Duodenal mucosa (tissue), 2 donors: Measurements from ENCODE around the gene AP2A2.

Experiments
- H3K27ac ChIP-seq: one replicate; pipeline ENCODE4 v1.7.0; 2013; ENCODE audit warnings: low read depth, low read length
- H3K27me3 ChIP-seq, 2 donors: one replicate each; pipeline ENCODE4 v1.7.0; 2013; ENCODE audit warnings: low read length in 2 of 2, control low read depth in 1 of 2; ENCODE audit not compliant: insufficient read depth in 2 of 2, control insufficient read depth in 1 of 2
- H3K36me3 ChIP-seq, 2 donors: one replicate each; pipeline ENCODE4 v1.7.0; 2013; ENCODE audit warnings: low read length in 2 of 2, control low read depth in 1 of 2; ENCODE audit not compliant: insufficient read depth in 2 of 2, control insufficient read depth in 1 of 2
- H3K4me1 ChIP-seq, 2 donors: one replicate each; pipeline ENCODE4 v1.7.0; 2013; ENCODE audit warnings: low read length in 2 of 2, control low read depth in 1 of 2; ENCODE audit not compliant: insufficient read depth in 2 of 2, control insufficient read depth in 1 of 2
- H3K4me3 ChIP-seq, 2 donors: one replicate each; pipeline ENCODE4 v1.7.0; 2013; ENCODE audit warnings: low read length in 2 of 2, low read depth in 1 of 2
- H3K9ac ChIP-seq, 2 donors: one replicate each; pipeline ENCODE4 v1.7.0; 2013; ENCODE audit warnings: low read length in 2 of 2, low read depth in 1 of 2
- H3K9me3 ChIP-seq, 2 donors: one replicate each; pipeline ENCODE4 v1.7.0; 2013; ENCODE audit warnings: low read length in 2 of 2, control low read depth in 1 of 2; ENCODE audit not compliant: control insufficient read depth in 1 of 2

The AP2A2 gene

GRCh38 chr11:933936-934335 lies 8.3 kb downstream of the AP2A2 start:
- Histone ChIP-seq H3K9me3 (no peaks in the 10 kb centered on the region), H3K27me3 (no peaks in the 10 kb centered on the region), H3K9ac (no peak overlapping the region), H3K36me3 (no peaks in the 10 kb centered on the region), H3K4me1 (peaks cover 36 to 48% of the 10 kb centered on the region in 2 donors), H3K4me3 (no peak overlapping the region), H3K27ac (no peak overlapping the region)

GRCh38 chr11:934527-934926 lies 8.9 kb downstream of the AP2A2 start:
- Histone ChIP-seq H3K27ac (no peak overlapping the region), H3K27me3 (no peaks in the 10 kb centered on the region), H3K9ac (no peak overlapping the region), H3K4me3 (peak overlapping the region in 1 of 2 donors; percentile 40), H3K4me1 (peaks cover 31 to 43% of the 10 kb centered on the region in 2 donors), H3K9me3 (no peaks in the 10 kb centered on the region), H3K36me3 (no peaks in the 10 kb centered on the region)

- H3K36me3 ChIP-seq: no peaks in the 10 kb centered on the region
- no peak overlapping the region for H3K4me3 ChIP-seq
- H3K27me3 ChIP-seq: no peaks in the 10 kb centered on the region
- peaks cover 38 to 41% of the 10 kb centered on the region in 2 donors for H3K4me1 ChIP-seq
- peak overlapping the region; percentile 1 for H3K27ac ChIP-seq
- no peak overlapping the region for H3K9ac ChIP-seq
- H3K9me3 ChIP-seq: no peaks in the 10 kb centered on the region
These were observed 10.5 kb downstream of the AP2A2 start for GRCh38 chr11:936199-936598.

GRCh38 chr11:937841-938261 lies 12.2 kb downstream of the AP2A2 start:
- H3K9ac ChIP-seq: no peak overlapping the region
- H3K36me3 ChIP-seq: no peaks in the 10 kb centered on the region
- H3K9me3 ChIP-seq: no peaks in the 10 kb centered on the region

GRCh38 chr11:940496-941135 lies 14.9 kb downstream of the AP2A2 start:
- no peak overlapping the region for H3K27ac ChIP-seq
- H3K4me1 ChIP-seq: peaks cover 35% of the 10 kb centered on the region in 2 donors

More at GRCh38 chr11:937841-938261, 12.2 kb downstream of the AP2A2 start:
- Histone ChIP-seq H3K4me1 (peaks cover 43% of the 10 kb centered on the region in 2 donors), H3K27me3 (no peaks in the 10 kb centered on the region), H3K27ac (no peak overlapping the region), H3K4me3 (no peak overlapping the region)

GRCh38 chr11:942823-943222 lies 17.2 kb downstream of the AP2A2 start:
- H3K27me3 ChIP-seq: no peaks in the 10 kb centered on the region
- no peak overlapping the region for H3K4me3 ChIP-seq
- H3K9ac ChIP-seq: peak overlapping the region; percentile 30 to 50
- peak overlapping the region; percentile 41 for H3K27ac ChIP-seq
- no peaks in the 10 kb centered on the region for H3K9me3 ChIP-seq
- peaks cover 22 to 24% of the 10 kb centered on the region in 2 donors for H3K4me1 ChIP-seq
- H3K36me3 ChIP-seq: peaks cover 0 to 23% of the 10 kb centered on the region in 2 donors

More at GRCh38 chr11:940496-941135, 14.9 kb downstream of the AP2A2 start:
- H3K9me3 ChIP-seq: no peaks in the 10 kb centered on the region
- no peak overlapping the region for H3K4me3 ChIP-seq
- no peaks in the 10 kb centered on the region for H3K27me3 ChIP-seq
- peaks cover 0 to 16% of the 10 kb centered on the region in 2 donors for H3K36me3 ChIP-seq
- H3K9ac ChIP-seq: peak overlapping the region in 1 of 2 donors; percentile 25

- Histone ChIP-seq H3K9me3 (peaks cover 0 to 2% of the 10 kb centered on the region in 2 donors), H3K27ac (no peak overlapping the region), H3K4me1 (peaks cover 18 to 24% of the 10 kb centered on the region in 2 donors), H3K27me3 (no peaks in the 10 kb centered on the region), H3K36me3 (peaks cover 1 to 23% of the 10 kb centered on the region in 2 donors), H3K4me3 (no peak overlapping the region), H3K9ac (peak overlapping the region in 1 of 2 donors; percentile 38)
These were observed 19.2 kb downstream of the AP2A2 start for GRCh38 chr11:944711-945470.

GRCh38 chr11:945986-946385 lies 20.3 kb downstream of the AP2A2 start:
- no peak overlapping the region for H3K27ac ChIP-seq
- H3K4me1 ChIP-seq: peaks cover 12 to 13% of the 10 kb centered on the region in 2 donors
- H3K36me3 ChIP-seq: peaks cover 3 to 23% of the 10 kb centered on the region in 2 donors
- no peak overlapping the region for H3K9ac ChIP-seq
- H3K27me3 ChIP-seq: no peaks in the 10 kb centered on the region
- no peak overlapping the region for H3K4me3 ChIP-seq
- H3K9me3 ChIP-seq: peaks cover 0 to 5% of the 10 kb centered on the region in 2 donors

GRCh38 chr11:947744-948143 lies 22.1 kb downstream of the AP2A2 start:
- Histone ChIP-seq H3K27me3 (no peaks in the 10 kb centered on the region), H3K9me3 (peaks cover 0 to 5% of the 10 kb centered on the region in 2 donors), H3K36me3 (peaks cover 3 to 23% of the 10 kb centered on the region in 2 donors), H3K4me1 (peaks cover 9 to 15% of the 10 kb centered on the region in 2 donors), H3K4me3 (no peak overlapping the region), H3K9ac (no peak overlapping the region), H3K27ac (no peak overlapping the region)

- no peaks in the 10 kb centered on the region for H3K27me3 ChIP-seq
- H3K4me1 ChIP-seq: peaks cover 35 to 38% of the 10 kb centered on the region in 2 donors
- H3K9me3 ChIP-seq: peaks cover 0 to 5% of the 10 kb centered on the region in 2 donors
- no peak overlapping the region for H3K27ac ChIP-seq
- no peak overlapping the region for H3K9ac ChIP-seq
- H3K36me3 ChIP-seq: peaks cover 0 to 3% of the 10 kb centered on the region in 2 donors
- no peak overlapping the region for H3K4me3 ChIP-seq
These were observed 25.8 kb downstream of the AP2A2 start for GRCh38 chr11:951507-951906.
